ENCODE data around the gene C2. TPM values are rescaled to one million over a fixed set of nuclear protein-coding genes. Genes with fewer than 3 reads are reported as not detected.
A peak's percentile ranks its signal among the peaks of the same experiment; 100 is the strongest.

C2 gene
- total RNA-seq: 10 to 100 TPM; 12.3 to 30.0 TPM
- long read RNA-seq, transcript C2-201 (18 exons, 2,850 nt): major isoform, 9 of 12 reads
- long read RNA-seq, partial matches to known transcripts: 0 of 12 reads
- long read RNA-seq, other reads (novel, unspliced or antisense): 1 of 12 reads

- intact Hi-C loops (cut with DNase I): no loop called here
- DNase-seq (no peak), ATAC-seq (peak; percentile 15 to 47)
These were observed at the start of gene C2 for GRCh38 chr6:31927242-31927862. Gene C2, plus strand, starts transcription at chr6:31927717. Its CDS starts 36 bp downstream, at chr6:31927753.

- DNase-seq: no peak
- intact Hi-C loops (cut with DNase I): no loop called here
- ATAC-seq: no peak
These were observed 49.3 kb upstream of the C2 start for GRCh38 chr6:31878222-31878621.

- DNase-seq: no peak
- intact Hi-C loops (cut with DNase I): no loop called here
- ATAC-seq: no peak
These were observed 48.8 kb upstream of the C2 start, which contains the start of gene SLC44A4 for GRCh38 chr6:31878726-31879125. Gene SLC44A4, minus strand, starts transcription at chr6:31878997. Its CDS starts 17 bp downstream, at chr6:31878980.

- intact Hi-C loops (cut with DNase I): no loop called here
- DNase-seq: no peak
- ATAC-seq: no peak
These were observed 48.4 kb upstream of the C2 start for GRCh38 chr6:31879143-31879542.

- no peak for DNase-seq
These were observed 47.6 kb upstream of the C2 start for GRCh38 chr6:31879901-31880300.

GRCh38 chr6:31880616-31881015 is 46.9 kb upstream of the C2 start:
- intact Hi-C loops (cut with DNase I): no loop called here
- DNase-seq (no peak), ATAC-seq (no peak)

More at GRCh38 chr6:31879901-31880300, 47.6 kb upstream of the C2 start:
- ATAC-seq: no peak
- intact Hi-C loops (cut with DNase I): no loop called here

- DNase-seq: no peak
- intact Hi-C loops (cut with DNase I): no loop called here
- no peak for ATAC-seq
These were observed 46.2 kb upstream of the C2 start for GRCh38 chr6:31881136-31881859.

- intact Hi-C loops (cut with DNase I): no loop called here
- DNase-seq (no peak), ATAC-seq (peak in 1 of 2 donors; percentile 17)
These were observed 45.2 kb upstream of the C2 start for GRCh38 chr6:31882344-31882743.

- no peak for ATAC-seq
- DNase-seq: no peak
- intact Hi-C loops (cut with DNase I): no loop called here
These were observed 43.8 kb upstream of the C2 start for GRCh38 chr6:31883676-31884075.

GRCh38 chr6:31884528-31885035 is 42.9 kb upstream of the C2 start:
- no peak for DNase-seq
- intact Hi-C loops (cut with DNase I): no loop called here
- ATAC-seq: no peak

GRCh38 chr6:31886541-31886991 is 41.0 kb upstream of the C2 start:
- intact Hi-C loops (cut with DNase I): no loop called here
- DNase-seq (no peak), ATAC-seq (no peak)

GRCh38 chr6:31887173-31888007 is 40.1 kb upstream of the C2 start:
- ATAC-seq: no peak
- DNase-seq: no peak
- intact Hi-C loops (cut with DNase I): no loop called here

- ATAC-seq (peak; percentile 36), DNase-seq (peak; percentile 41)
- intact Hi-C loops (cut with DNase I): no loop called here
These were observed 39.0 kb upstream of the C2 start for GRCh38 chr6:31888276-31889258.

GRCh38 chr6:31889331-31889972 is 38.1 kb upstream of the C2 start:
- intact Hi-C loops (cut with DNase I): no loop called here
- ATAC-seq (no peak), DNase-seq (no peak)

- DNase-seq: no peak
- intact Hi-C loops (cut with DNase I): no loop called here
- ATAC-seq: no peak
These were observed 34.7 kb upstream of the C2 start for GRCh38 chr6:31892821-31893220.

- intact Hi-C loops (cut with DNase I): no loop called here
- DNase-seq (no peak), ATAC-seq (no peak)
These were observed 31.0 kb upstream of the C2 start for GRCh38 chr6:31896493-31896855.

GRCh38 chr6:31896856-31897611 is 30.5 kb upstream of the C2 start:
- ATAC-seq (peak in 1 of 2 donors; percentile 1), DNase-seq (no peak)
- intact Hi-C loops (cut with DNase I): no loop called here

Measured in left cardiac atrium (tissue), 4 donors.